ENCODE results near the gene RANBP1. TPM values are rescaled to one million over a fixed set of nuclear protein-coding genes. Genes with fewer than 3 reads are reported as not detected.

RANBP1 gene
- total and polyA plus RNA-seq, 9 of the 15 experiments (the other 6 are each of a cell fraction or from before 2014, with no cell fraction given), result 162 to 2,891 (median 1,289) TPM

- H3K79me2 ChIP-seq (ENCODE audit: control insufficient read depth, insufficient read depth, low read length), result peaks cover 21% of the 10 kb centered on the region
- BruUV-seq (replicated peaks), result no TSS peak
- CTCF ChIA-PET (ENCODE audit: low intra/inter-chr PET ratio), result interaction anchor here (0.5 to 5.8 kb wide), 2 partner anchors 159 to 536 kb away, joined by 5 to 80 read pairs; no protein-coding TSS in a partner anchor
- H3K9me3 ChIP-seq (replicated peaks; ENCODE audit: control insufficient read depth, insufficient read depth, low read depth, low read length), result no peaks in the 10 kb centered on the region
- peak overlapping the region in 1 of 2 experiments; percentile 93; a peak in 2 of 4 replicates for H3K9ac ChIP-seq (ENCODE audit: insufficient read depth in 1 of 2, low read depth in 2 of 2, low read length in 2 of 2)
- POLR2A ChIA-PET, result interaction anchor here (0.6 to 8.3 kb wide), 14 partner anchors 8 to 406 kb away, joined by 3 to 212 read pairs (median 3); partner anchors contain the start of genes GP1BB, RANBP1 and TRMT2A
- H3K27ac ChIP-seq (ENCODE audit: extremely low read depth, low read depth, low read length), result no peak overlapping the region
- peaks cover 4% of the 10 kb centered on the region for H3K9me1 ChIP-seq (ENCODE audit: control insufficient read depth, insufficient read depth, low read length)
- ATAC-seq (no peak), DNase-seq (ENCODE audit: extremely low read depth in 1 of 4, low spot score in 3 of 4) (no peak), FAIRE-seq (no peak)
- in situ Hi-C loops (cut with MboI), result no loop called here
- intact Hi-C loops (cut with micrococcal nuclease), result no loop called here
- H3K36me3 ChIP-seq (ENCODE audit: control insufficient read depth, insufficient read depth, low read length), result peaks cover 30% of the 10 kb centered on the region; the same call in 2 of the 3 replicates
- H4K20me1 ChIP-seq (replicated peaks; ENCODE audit: control insufficient read depth, insufficient read depth, low read length), result peaks cover 70% of the 10 kb centered on the region
- no peak overlapping the region for H2AFZ ChIP-seq (ENCODE audit: low read depth, low read length)
- no peak overlapping the region; the same call in 1 of the 2 replicates for H3K4me2 ChIP-seq (ENCODE audit: insufficient read depth, low read length)
- no peaks in the 10 kb centered on the region for H3K27me3 ChIP-seq (ENCODE audit: control insufficient read depth in 2 of 2, insufficient read depth in 2 of 2, low read length in 2 of 2)
- no peak overlapping the region for H3K4me3 ChIP-seq
- H3K4me1 ChIP-seq (replicated peaks in 1 of 2; ENCODE audit: control insufficient read depth in 2 of 2, insufficient read depth in 2 of 2, low read length in 2 of 2), result peaks cover 11 to 79% of the 10 kb centered on the region in 2 experiments
- 69% methylated on average over 3 of the region's 3 CpGs for WGBS (ENCODE audit: insufficient coverage, low coverage, missing lambda C conversion rate)
- 0 out of 2 replicates have a peak, but pooled peaks have one; percentile 22 for TF ChIP-seq HDAC6 (IDR thresholded peaks at IDR 0.05; ENCODE audit: low read depth, low read length)
- no peak for TF ChIP-seq DDX20 (tag; IDR thresholded peaks at IDR 0.05; ENCODE audit: low read depth)
- no peak for TF ChIP-seq ZC3H11A (IDR thresholded peaks at IDR 0.05; ENCODE audit: low read depth, low read length)
- no peak for TF ChIP-seq POLR2B (IDR thresholded peaks at IDR 0.05; ENCODE audit: low read depth, partially characterized antibody)
- TF ChIP-seq, protein P1, sequence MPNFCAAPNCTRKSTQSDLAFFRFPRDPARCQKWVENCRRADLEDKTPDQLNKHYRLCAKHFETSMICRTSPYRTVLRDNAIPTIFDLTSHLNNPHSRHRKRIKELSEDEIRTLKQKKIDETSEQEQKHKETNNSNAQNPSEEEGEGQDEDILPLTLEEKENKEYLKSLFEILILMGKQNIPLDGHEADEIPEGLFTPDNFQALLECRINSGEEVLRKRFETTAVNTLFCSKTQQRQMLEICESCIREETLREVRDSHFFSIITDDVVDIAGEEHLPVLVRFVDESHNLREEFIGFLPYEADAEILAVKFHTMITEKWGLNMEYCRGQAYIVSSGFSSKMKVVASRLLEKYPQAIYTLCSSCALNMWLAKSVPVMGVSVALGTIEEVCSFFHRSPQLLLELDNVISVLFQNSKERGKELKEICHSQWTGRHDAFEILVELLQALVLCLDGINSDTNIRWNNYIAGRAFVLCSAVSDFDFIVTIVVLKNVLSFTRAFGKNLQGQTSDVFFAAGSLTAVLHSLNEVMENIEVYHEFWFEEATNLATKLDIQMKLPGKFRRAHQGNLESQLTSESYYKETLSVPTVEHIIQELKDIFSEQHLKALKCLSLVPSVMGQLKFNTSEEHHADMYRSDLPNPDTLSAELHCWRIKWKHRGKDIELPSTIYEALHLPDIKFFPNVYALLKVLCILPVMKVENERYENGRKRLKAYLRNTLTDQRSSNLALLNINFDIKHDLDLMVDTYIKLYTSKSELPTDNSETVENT (CRISPR knock-in tag; IDR thresholded peaks at IDR 0.05), result 0 out of 2 replicates have a peak, but pooled peaks have one; percentile 10
- TF ChIP-seq SIX5 (IDR thresholded peaks at IDR 0.05; ENCODE audit: borderline replicate concordance in 1 of 2, insufficient read depth in 1 of 2, low read depth in 1 of 2, low read length in 2 of 2), result no peak
- TF ChIP-seq ETS2 (tag; IDR thresholded peaks at IDR 0.05; ENCODE audit: borderline replicate concordance, poor library complexity, severe bottlenecking), result peak; percentile 26
- TF ChIP-seq XRCC5 (IDR thresholded peaks at IDR 0.05; ENCODE audit: low read depth, low read length), result no peak
- TF ChIP-seq, protein P2, sequence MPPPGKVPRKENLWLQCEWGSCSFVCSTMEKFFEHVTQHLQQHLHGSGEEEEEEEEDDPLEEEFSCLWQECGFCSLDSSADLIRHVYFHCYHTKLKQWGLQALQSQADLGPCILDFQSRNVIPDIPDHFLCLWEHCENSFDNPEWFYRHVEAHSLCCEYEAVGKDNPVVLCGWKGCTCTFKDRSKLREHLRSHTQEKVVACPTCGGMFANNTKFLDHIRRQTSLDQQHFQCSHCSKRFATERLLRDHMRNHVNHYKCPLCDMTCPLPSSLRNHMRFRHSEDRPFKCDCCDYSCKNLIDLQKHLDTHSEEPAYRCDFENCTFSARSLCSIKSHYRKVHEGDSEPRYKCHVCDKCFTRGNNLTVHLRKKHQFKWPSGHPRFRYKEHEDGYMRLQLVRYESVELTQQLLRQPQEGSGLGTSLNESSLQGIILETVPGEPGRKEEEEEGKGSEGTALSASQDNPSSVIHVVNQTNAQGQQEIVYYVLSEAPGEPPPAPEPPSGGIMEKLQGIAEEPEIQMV (tag; conservative IDR thresholded peaks at IDR 0.05; ENCODE audit: low read depth), result no peak
- TF ChIP-seq KAT2B (IDR thresholded peaks at IDR 0.05; ENCODE audit: low read depth, low read length), result no peak
- TF ChIP-seq ETS1 (conservative IDR thresholded peaks at IDR 0.05; ENCODE audit: control insufficient read depth, low read depth, low read length), result 0 out of 2 replicates have a peak, but pooled peaks have one; percentile 33
- no peak for TF ChIP-seq MYBL2 (IDR thresholded peaks at IDR 0.05; ENCODE audit: low read depth)
- no peak for TF ChIP-seq MYBL2 (CRISPR knock-in tag; IDR thresholded peaks at IDR 0.05; ENCODE audit: borderline replicate concordance)
- TF ChIP-seq ZNF830 (CRISPR knock-in tag; IDR thresholded peaks at IDR 0.05), result 0 out of 2 replicates have a peak, but pooled peaks have one; percentile 42
- TF ChIP-seq ZNF3 (CRISPR knock-in tag; IDR thresholded peaks at IDR 0.05), result no peak
- no peak for TF ChIP-seq NCOA6 (IDR thresholded peaks at IDR 0.05)
- no peak for TF ChIP-seq CHD4 (IDR thresholded peaks at IDR 0.05; ENCODE audit: insufficient read depth, insufficient replicate concordance, low read depth, low read length, poor library complexity, severe bottlenecking)
Observed at GRCh38 chr22:20130319-20130718, 14.4 kb downstream of the RANBP1 start.

Measured in K562 (cell line).